Loucy (cell line): ENCODE data around the gene ME3.

Source experiments
- CTCF ChIP-seq: fragments of 200-600 bp; sonication (generic); conservative IDR thresholded peaks from 2 replicates; pipeline ENCODE4 v1.5.1; 2014; ENCODE audit warnings: mild to moderate bottlenecking, antibody characterized with exemption, low read length
- EZH2phosphoT487 ChIP-seq: fragments of 200-600 bp; IDR thresholded peaks from 2 replicates; pipeline ENCODE4 v1.6.1; 2018; ENCODE audit warnings: antibody characterized with exemption, mild to moderate bottlenecking, moderate library complexity, borderline replicate concordance

GRCh38 chr11:86477495-86478155 lies 194.8 kb downstream of the ME3 start:
- no peak for TF ChIP-seq CTCF
- no peak for TF ChIP-seq EZH2phosphoT487
